Stimulated activated CD4-positive, alpha-beta T cell treated with anti-CD3 and anti-CD28 coated beads, Interleukin-15, amount 100 ng/mL, for 1 hour (primary cell): Measurements from ENCODE around the gene RASIP1.
"Not testable (repeated sequence)": the region's sequence is repeated elsewhere in the genome, so short reads cannot be mapped to it uniquely, and the experiment has no call there.

ENCODE experiments used
- DNase-seq, 2 donors: peaks; one replicate each; pipeline ENCODE4 v3.0.0-alpha.2; 2020; ENCODE audit warnings: low read depth in 1 of 2, low spot score in 1 of 2

Gene RASIP1

GRCh38 chr19:48735031-48735615 lies 5.3 kb downstream of the RASIP1 start:
- DNase-seq: no peak

GRCh38 chr19:48734625-48735024 lies 5.8 kb downstream of the RASIP1 start:
- DNase-seq: no peak

- no peak for DNase-seq
These were observed 9.0 kb downstream of the RASIP1 start for GRCh38 chr19:48731452-48731851.

- DNase-seq: no peak
These were observed 11.3 kb downstream of the RASIP1 start for GRCh38 chr19:48728911-48729664.

- no peak for DNase-seq
These were observed 13.9 kb downstream of the RASIP1 start for GRCh38 chr19:48726556-48726955.

GRCh38 chr19:48724796-48725753 lies 15.3 kb downstream of the RASIP1 start:
- DNase-seq: no peak

- DNase-seq: no peak
These were observed 18.2 kb downstream of the RASIP1 start for GRCh38 chr19:48722196-48722708.

GRCh38 chr19:48720613-48721296 lies 19.7 kb downstream of the RASIP1 start:
- DNase-seq: peak; percentile 71 to 74

GRCh38 chr19:48720251-48720612 lies 20.2 kb downstream of the RASIP1 start:
- no peak for DNase-seq

- no peak for DNase-seq
These were observed 20.9 kb downstream of the RASIP1 start, which contains the start of gene MAMSTR for GRCh38 chr19:48719263-48720171. Gene MAMSTR (minus strand): TSS chr19:48719725. CDS start chr19:48719031, 694 bp downstream.

GRCh38 chr19:48718711-48719231 lies 21.6 kb downstream of the RASIP1 start:
- DNase-seq: no peak

- DNase-seq: not testable (repeated sequence)
These were observed 22.3 kb downstream of the RASIP1 start for GRCh38 chr19:48718106-48718505.

- DNase-seq: no peak
These were observed 23.7 kb downstream of the RASIP1 start for GRCh38 chr19:48716562-48717291.

- no peak for DNase-seq
These were observed 24.7 kb downstream of the RASIP1 start for GRCh38 chr19:48715681-48716171.

- DNase-seq: no peak
These were observed 25.4 kb downstream of the RASIP1 start for GRCh38 chr19:48714759-48715675.

GRCh38 chr19:48713864-48714755 lies 26.3 kb downstream of the RASIP1 start:
- DNase-seq: peak; percentile 92 to 95
